Stimulated activated naive CD4-positive, alpha-beta T cell treated with Interleukin-2 at 50 U/mL for 16 hours (primary cell): ENCODE data around the gene SMARCA4.
"Not testable (repeated sequence)": the region's sequence is repeated elsewhere in the genome, so short reads cannot be mapped to it uniquely, and the experiment has no call there.

Source experiments
- DNase-seq: peaks from one replicate; lab custom pipeline; 2025; lab: John Stamatoyannopoulos, UW

The SMARCA4 gene

DNA sequence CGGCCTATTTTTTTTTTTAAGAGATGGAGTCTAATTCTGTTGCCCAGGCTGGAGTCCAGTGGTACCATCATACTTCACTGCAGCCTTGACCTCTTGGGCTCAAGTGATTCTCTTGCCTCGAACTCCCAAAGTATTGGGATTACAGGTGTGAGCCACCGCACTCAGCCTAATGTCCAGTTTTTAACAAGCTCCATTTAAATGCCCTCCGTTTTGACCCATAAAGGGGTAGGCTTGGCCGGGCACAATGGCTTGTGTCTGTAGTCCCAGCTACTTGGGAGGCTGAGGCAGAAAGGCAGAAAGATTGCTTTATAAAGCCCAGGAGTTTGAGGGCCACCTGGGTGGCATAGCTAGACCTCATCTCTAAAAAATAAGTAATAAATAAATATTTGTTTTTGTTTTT is 140.2 kb downstream of the SMARCA4 start:
- no peak for DNase-seq

DNA sequence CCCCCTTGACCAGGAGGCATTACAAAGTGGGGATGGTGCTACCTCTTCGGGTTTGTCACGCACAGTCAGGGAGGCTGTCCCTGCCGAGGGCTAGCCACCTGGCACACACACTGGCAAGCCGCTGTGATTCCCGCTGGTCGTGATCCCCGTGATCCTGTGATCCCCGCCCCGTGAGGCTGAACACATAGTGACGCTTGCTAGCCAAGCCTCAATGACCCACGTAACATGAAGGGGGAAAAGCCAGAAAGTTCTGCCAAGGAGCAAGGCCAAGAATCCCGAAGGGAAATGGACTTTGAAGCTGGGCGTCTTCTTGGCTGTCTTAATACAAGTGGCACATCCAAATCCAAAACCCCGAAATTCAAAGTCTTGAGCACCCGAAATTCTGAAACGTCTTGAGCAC is 142.1 kb downstream of the SMARCA4 start:
- no peak for DNase-seq

DNA sequence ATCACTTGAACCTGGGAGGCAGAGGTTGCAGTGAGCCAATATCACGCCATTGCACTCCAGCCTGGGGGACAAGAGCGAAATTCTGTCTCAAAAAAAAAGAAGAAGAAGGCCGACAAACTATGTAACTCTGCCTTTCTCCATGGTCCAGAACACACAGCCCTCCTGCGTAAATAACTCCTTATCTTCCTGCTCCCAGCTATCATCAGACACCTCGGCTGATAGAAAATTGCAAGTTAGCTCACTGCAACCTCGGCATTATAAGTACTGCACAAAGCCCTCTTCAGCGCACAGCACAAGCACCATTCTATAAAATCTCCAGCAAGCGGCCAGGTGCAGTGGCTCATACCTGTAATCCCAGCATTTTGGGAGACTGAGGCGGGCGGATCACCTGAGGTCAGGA is 142.8 kb downstream of the SMARCA4 start:
- DNase-seq = not testable (repeated sequence)

DNA sequence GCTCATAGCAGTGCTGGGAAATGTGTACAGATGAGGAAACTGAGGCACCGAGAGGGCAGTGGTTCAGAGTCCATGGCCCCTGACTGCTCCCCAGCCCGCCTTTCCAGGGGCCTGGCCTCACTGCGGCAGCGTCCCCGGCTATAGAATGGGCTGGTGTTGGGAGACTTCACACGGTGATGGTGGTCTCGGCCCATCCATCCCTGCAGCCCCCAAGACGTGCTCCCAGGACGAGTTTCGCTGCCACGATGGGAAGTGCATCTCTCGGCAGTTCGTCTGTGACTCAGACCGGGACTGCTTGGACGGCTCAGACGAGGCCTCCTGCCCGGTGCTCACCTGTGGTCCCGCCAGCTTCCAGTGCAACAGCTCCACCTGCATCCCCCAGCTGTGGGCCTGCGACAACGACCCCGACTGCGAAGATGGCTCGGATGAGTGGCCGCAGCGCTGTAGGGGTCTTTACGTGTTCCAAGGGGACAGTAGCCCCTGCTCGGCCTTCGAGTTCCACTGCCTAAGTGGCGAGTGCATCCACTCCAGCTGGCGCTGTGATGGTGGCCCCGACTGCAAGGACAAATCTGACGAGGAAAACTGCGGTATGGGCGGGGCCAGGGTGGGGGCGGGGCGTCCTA is 144.3 kb downstream of the SMARCA4 start:
- DNase-seq = no peak

DNA sequence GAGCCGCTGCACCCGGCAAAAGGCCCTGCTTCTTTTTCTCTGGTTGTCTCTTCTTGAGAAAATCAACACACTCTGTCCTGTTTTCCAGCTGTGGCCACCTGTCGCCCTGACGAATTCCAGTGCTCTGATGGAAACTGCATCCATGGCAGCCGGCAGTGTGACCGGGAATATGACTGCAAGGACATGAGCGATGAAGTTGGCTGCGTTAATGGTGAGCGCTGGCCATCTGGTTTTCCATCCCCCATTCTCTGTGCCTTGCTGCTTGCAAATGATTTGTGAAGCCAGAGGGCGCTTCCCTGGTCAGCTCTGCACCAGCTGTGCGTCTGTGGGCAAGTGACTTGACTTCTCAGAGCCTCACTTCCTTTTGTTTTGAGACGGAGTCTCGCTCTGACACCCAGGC is 145.6 kb downstream of the SMARCA4 start:
- no peak for DNase-seq

DNA sequence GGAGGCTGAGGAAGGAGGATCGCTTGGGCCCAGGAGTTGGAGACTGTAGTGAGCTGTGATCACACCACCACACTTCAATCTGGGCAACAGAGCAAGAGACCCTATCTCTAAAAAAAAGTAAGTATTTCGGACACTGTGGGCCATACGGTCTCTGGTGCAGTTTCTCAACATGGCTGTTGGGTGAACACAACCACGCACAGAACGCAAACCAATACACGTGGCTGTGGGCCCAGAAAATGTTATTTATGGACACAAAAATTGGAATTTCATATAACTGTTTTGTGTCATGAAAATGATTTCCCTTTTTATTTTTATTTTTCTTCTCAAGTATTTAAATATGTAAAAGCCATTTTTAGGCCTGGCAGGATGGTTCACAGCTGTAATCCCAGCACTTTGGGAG is 147.9 kb downstream of the SMARCA4 start:
- DNase-seq = no peak

DNA sequence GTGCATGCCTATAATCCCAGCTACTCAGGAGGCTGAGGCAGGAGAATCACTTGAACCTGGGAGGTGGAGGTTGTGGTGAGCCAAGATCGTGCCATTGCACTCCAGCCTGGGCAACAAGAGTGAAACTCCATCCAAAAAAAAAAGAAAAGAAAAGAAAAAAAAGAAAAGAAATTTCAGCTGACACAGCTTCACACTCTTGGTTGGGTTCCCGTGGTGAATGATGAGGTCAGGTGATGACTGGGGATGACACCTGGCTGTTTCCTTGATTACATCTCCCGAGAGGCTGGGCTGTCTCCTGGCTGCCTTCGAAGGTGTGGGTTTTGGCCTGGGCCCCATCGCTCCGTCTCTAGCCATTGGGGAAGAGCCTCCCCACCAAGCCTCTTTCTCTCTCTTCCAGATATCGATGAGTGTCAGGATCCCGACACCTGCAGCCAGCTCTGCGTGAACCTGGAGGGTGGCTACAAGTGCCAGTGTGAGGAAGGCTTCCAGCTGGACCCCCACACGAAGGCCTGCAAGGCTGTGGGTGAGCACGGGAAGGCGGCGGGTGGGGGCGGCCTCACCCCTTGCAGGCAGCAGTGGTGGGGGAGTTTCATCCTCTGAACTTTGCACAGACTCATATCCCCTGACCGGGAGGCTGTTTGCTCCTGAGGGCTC is 150.4 kb downstream of the SMARCA4 start:
- DNase-seq = no peak

DNA sequence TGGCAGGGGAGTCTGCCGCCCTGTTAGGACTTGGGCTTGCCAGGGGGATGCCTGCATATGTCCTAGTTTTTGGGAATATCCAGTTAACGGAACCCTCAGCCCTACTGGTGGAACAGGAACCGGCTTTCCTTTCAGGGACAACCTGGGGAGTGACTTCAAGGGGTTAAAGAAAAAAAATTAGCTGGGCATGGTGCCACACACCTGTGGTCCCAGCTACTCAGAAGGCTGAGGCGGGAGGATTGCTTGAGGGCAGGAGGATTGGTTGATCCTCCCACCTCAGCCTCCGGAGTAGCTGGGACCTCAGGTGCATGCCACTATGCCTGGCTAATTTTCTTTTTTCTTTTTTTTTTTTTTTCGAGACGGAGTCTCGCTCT is 150.9 kb downstream of the SMARCA4 start:
- no peak for DNase-seq
